WERI-Rb-1 (cell line): ENCODE measurements around the gene BACE2.

ENCODE experiments used
- DNase-seq: peaks from one replicate; pipeline ENCODE4 v3.0.0-alpha.2; 2020
- H3K27ac ChIP-seq: fragments of 250-450 bp; sonication (Bioruptor Pico); 2 replicates; pipeline ENCODE4 v1.5.1; 2020; ENCODE audit warnings: mild to moderate bottlenecking, moderate library complexity
- H3K27me3 ChIP-seq: fragments of 250-450 bp; sonication (Bioruptor Pico); 2 replicates; pipeline ENCODE4 v1.5.1; 2021; ENCODE audit warnings: mild to moderate bottlenecking, low read depth, moderate library complexity; ENCODE audit not compliant: insufficient read depth, severe bottlenecking
- H3K36me3 ChIP-seq: fragments of 250-450 bp; sonication (Bioruptor Pico); 2 replicates; pipeline ENCODE4 v1.5.1; 2020; ENCODE audit warnings: mild to moderate bottlenecking, moderate library complexity
- H3K4me3 ChIP-seq: 2 replicates; pipeline ENCODE4 v1.5.1; 2011; ENCODE audit warnings: low read depth, mild to moderate bottlenecking, control low read depth, low read length
- H3K9me3 ChIP-seq: fragments of 250-450 bp; sonication (Bioruptor Pico); 2 replicates; pipeline ENCODE4 v1.5.1; 2021; ENCODE audit warnings: mild to moderate bottlenecking, moderate library complexity; ENCODE audit not compliant: severe bottlenecking
- TF ChIP-seq, protein P1 (sequence below): IDR thresholded peaks from 2 replicates; pipeline ENCODE4 v1.5.1; 2011; ENCODE audit warnings: low read depth, mild to moderate bottlenecking, control low read depth, inconsistent platforms, low read length

The BACE2 gene

DNA sequence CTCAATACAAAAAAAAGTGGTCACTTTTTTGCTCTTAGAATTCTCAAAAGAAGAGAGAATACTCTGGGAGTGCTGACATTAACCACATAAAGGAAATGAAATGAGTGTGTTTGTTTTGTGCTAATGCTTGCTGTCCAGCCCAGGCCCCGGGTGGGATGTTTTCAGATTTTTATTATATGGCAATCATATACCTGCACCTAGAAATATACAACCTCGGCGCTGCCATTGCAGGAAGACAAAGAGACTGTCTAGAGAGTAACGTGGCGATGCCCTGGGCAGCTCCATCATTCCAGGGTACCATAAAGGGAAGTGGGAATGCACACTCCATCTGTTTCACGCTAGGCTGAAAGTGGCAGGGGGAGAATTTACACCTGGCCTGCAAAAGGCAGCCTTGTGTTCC is 7.1 kb downstream of the BACE2 start:
- Histone ChIP-seq H3K27me3 (no peaks in the 10 kb centered on the region), H3K36me3 (no peaks in the 10 kb centered on the region), H3K9me3 (no peaks in the 10 kb centered on the region), H3K4me3 (no peak overlapping the region), H3K27ac (no peak overlapping the region)
- TF ChIP-seq, protein P1, sequence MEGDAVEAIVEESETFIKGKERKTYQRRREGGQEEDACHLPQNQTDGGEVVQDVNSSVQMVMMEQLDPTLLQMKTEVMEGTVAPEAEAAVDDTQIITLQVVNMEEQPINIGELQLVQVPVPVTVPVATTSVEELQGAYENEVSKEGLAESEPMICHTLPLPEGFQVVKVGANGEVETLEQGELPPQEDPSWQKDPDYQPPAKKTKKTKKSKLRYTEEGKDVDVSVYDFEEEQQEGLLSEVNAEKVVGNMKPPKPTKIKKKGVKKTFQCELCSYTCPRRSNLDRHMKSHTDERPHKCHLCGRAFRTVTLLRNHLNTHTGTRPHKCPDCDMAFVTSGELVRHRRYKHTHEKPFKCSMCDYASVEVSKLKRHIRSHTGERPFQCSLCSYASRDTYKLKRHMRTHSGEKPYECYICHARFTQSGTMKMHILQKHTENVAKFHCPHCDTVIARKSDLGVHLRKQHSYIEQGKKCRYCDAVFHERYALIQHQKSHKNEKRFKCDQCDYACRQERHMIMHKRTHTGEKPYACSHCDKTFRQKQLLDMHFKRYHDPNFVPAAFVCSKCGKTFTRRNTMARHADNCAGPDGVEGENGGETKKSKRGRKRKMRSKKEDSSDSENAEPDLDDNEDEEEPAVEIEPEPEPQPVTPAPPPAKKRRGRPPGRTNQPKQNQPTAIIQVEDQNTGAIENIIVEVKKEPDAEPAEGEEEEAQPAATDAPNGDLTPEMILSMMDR = no peak
- DNase-seq = no peak

DNA sequence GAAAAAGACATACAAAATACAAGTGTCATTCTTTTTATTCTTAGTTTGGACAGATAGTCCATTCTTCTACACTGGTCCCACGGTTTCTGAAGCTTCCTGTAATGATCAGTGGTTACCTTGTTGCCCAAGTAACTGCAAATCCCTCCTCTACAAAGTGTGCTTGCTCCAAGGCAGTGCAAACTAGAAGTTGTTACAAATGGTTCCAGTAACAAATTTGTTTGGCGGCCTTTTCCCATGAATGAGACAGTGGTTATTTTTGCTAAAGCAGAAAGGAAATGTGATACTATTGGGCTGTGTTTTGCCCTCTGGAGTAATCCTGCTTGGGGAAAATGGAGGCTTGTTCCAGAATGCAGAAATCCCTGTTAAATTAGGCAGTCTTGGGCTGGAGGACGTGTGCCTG is 8.9 kb downstream of the BACE2 start:
- Histone ChIP-seq H3K36me3 (no peaks in the 10 kb centered on the region), H3K27ac (no peak overlapping the region), H3K9me3 (no peaks in the 10 kb centered on the region), H3K27me3 (no peaks in the 10 kb centered on the region), H3K4me3 (no peak overlapping the region)
- DNase-seq = no peak
- TF ChIP-seq, protein P1 = no peak

DNA sequence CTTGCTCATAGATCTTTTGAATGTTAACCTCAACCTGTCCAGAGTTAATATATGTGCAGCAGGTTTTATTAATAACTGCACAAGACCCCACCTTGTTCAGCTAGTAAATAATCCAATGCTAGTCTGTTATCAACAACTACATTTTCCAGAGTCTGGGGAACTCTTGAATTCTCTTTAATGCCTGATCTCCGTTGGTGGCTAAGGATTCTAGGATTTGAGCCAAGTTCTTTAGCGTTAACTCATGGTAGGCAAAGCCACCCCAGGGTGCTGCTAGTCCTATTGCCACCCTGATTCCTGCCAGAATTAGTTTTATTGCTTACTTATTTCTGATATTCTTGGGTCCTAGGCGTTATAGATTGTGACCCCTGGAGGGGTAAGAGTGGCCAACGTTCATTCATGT is 12.8 kb downstream of the BACE2 start:
- TF ChIP-seq, protein P1 = no peak
- H3K27ac ChIP-seq = no peak overlapping the region
- DNase-seq = no peak
- no peak overlapping the region for H3K4me3 ChIP-seq
- H3K27me3 ChIP-seq = no peaks in the 10 kb centered on the region
- no peaks in the 10 kb centered on the region for H3K9me3 ChIP-seq
- H3K36me3 ChIP-seq = no peaks in the 10 kb centered on the region

DNA sequence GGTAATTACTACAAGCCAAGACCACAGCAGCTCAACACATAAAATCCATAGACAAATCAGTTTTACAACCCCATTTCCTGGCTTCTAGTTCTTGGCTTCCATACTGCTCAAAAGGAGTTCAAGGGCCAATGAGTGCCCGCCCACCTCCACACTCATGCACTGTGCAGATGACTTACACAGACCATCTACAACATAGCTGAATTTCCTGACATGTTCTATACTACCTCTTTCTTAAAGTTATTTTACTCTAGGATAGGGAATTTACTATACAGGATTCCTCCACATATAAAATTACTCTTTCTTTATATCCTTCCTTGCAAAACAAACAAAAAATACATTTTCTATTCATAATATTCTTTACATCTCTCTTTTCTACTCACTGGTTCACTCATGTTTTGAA is 14.6 kb downstream of the BACE2 start:
- no peaks in the 10 kb centered on the region for H3K9me3 ChIP-seq
- no peaks in the 10 kb centered on the region for H3K27me3 ChIP-seq
- H3K36me3 ChIP-seq = no peaks in the 10 kb centered on the region
- no peak for DNase-seq
- no peak overlapping the region for H3K4me3 ChIP-seq
- TF ChIP-seq, protein P1 = no peak
- H3K27ac ChIP-seq = no peak overlapping the region

DNA sequence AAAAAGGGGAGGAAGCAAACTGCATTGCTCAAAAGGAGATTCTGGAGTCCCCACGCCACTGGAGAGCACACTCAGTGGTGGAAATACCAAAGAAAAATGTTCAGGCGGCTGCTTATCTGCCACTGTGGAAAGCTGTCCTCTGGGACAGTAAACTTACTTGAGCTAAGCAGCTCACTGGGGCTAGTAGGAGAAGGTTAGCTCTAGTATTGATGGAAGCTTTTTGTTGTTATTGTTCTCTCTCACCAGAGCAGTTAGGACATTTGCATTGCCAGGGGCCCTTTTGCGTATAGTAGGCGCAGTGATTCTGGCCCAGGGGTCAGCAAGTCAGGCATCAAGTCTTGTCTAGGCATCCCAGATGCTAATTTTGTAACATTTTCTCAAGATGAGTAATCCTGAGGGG is 15.6 kb downstream of the BACE2 start:
- no peak overlapping the region for H3K27ac ChIP-seq
- DNase-seq = no peak

DNA sequence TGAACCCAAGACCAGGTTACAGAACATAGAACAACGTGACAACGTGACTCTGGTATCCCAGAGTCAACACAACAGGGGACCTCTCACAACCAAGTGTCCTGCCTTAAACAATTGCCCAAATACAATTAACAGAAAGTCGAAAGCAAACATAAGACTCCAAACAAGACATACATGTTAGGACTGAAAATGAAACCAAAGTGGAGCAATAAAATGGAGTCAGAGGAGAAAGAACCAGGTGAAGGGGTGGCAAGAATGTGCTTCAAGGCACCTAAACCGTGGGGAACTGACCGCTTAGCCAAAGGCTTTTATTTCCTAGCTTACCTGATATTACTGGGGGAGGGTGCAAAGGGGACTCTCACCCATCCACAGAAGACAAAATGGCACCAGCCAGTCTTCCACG is 17.8 kb downstream of the BACE2 start:
- DNase-seq = no peak

More for the DNA sequence above, 15.6 kb downstream of the BACE2 start:
- Histone ChIP-seq H3K4me3 (no peak overlapping the region), H3K36me3 (no peaks in the 10 kb centered on the region), H3K9me3 (no peaks in the 10 kb centered on the region), H3K27me3 (no peaks in the 10 kb centered on the region)
- TF ChIP-seq, protein P1 = no peak

More for the DNA sequence above, 17.8 kb downstream of the BACE2 start:
- Histone ChIP-seq H3K9me3 (no peaks in the 10 kb centered on the region), H3K27me3 (no peaks in the 10 kb centered on the region), H3K36me3 (no peaks in the 10 kb centered on the region), H3K27ac (no peak overlapping the region), H3K4me3 (no peak overlapping the region)
- TF ChIP-seq, protein P1 = no peak
